Pulmonary artery endothelial cell (primary cell): Measurements from ENCODE around the gene UNC119B. TPM values are rescaled to one million over a fixed set of nuclear protein-coding genes. Genes with fewer than 3 reads are reported as not detected.
"Not testable (repeated sequence)": the region's sequence is repeated elsewhere in the genome, so short reads cannot be mapped to it uniquely, and the experiment has no call there.

ENCODE experiments used
- DNase-seq: peaks from one replicate; pipeline ENCODE4 v3.0.0-alpha.2; 2011; ENCODE audit warnings: low read depth, low spot score
- total RNA-seq: library from RNA; depleted of rRNA; stranded (reverse); fragments of >200 nt; gene quantifications from 2 replicates; pipeline ENCODE4 v1.2.3, GENCODE V29; 2014

The UNC119B gene
- total RNA-seq, 1 donor from 2014 or later: 26.1 TPM

- DNase-seq: no peak
Observed at GRCh38 chr12:120719072-120719471, 8.8 kb downstream of the UNC119B start.

GRCh38 chr12:120719496-120720233 is 9.4 kb downstream of the UNC119B start:
- DNase-seq: no peak

GRCh38 chr12:120720234-120720986 is 10.2 kb downstream of the UNC119B start:
- no peak for DNase-seq

GRCh38 chr12:120720987-120721801 is 10.9 kb downstream of the UNC119B start:
- DNase-seq: no peak

- no peak for DNase-seq
Observed at GRCh38 chr12:120721866-120722265, 11.6 kb downstream of the UNC119B start.

- no peak for DNase-seq
Observed at GRCh38 chr12:120722784-120723183, 12.5 kb downstream of the UNC119B start.

- no peak for DNase-seq
Observed at GRCh38 chr12:120724720-120725119, 14.5 kb downstream of the UNC119B start.

- DNase-seq: no peak
Observed at GRCh38 chr12:120725151-120725658, 14.9 kb downstream of the UNC119B start.

- DNase-seq: peak; percentile 13
Observed at GRCh38 chr12:120725659-120726509, 15.6 kb downstream of the UNC119B start, which contains the start of gene ACADS. ACADS (plus strand) TSS chr12:120725826; CDS start chr12:120725886, 60 bp downstream.

GRCh38 chr12:120726510-120726793 is 16.2 kb downstream of the UNC119B start:
- no peak for DNase-seq

- no peak for DNase-seq
Observed at GRCh38 chr12:120726961-120727360, 16.7 kb downstream of the UNC119B start.

GRCh38 chr12:120732198-120732597 is 21.9 kb downstream of the UNC119B start:
- not testable (repeated sequence) for DNase-seq

GRCh38 chr12:120733574-120733973 is 23.3 kb downstream of the UNC119B start:
- DNase-seq: no peak

- DNase-seq: no peak
Observed at GRCh38 chr12:120734210-120734609, 24.0 kb downstream of the UNC119B start.

GRCh38 chr12:120735181-120735580 is 24.9 kb downstream of the UNC119B start:
- no peak for DNase-seq

GRCh38 chr12:120736404-120737331 is 26.4 kb downstream of the UNC119B start:
- no peak for DNase-seq

- no peak for DNase-seq
Observed at GRCh38 chr12:120737557-120738251, 27.4 kb downstream of the UNC119B start.

- DNase-seq: no peak
Observed at GRCh38 chr12:120738252-120739030, 28.2 kb downstream of the UNC119B start.
